ENCODE measurements around the gene BLMH. TPM values are rescaled to one million over a fixed set of nuclear protein-coding genes. Genes with fewer than 3 reads are reported as not detected.

BLMH gene
- total and polyA plus RNA-seq, 2 donors (not counting 1 experiment from before 2014, with no cell fraction given): 23.0 to 26.1 TPM

- H3K36me3 ChIP-seq (ENCODE audit: control insufficient read depth, insufficient read depth, low read length): no peaks in the 10 kb centered on the region
- H3K4me1 ChIP-seq (ENCODE audit: control insufficient read depth, extremely low read depth, insufficient read depth, low read length): peaks cover 3% of the 10 kb centered on the region
- H3K27ac ChIP-seq (ENCODE audit: insufficient read depth, low read length): no peak overlapping the region
- H3K4me2 ChIP-seq (ENCODE audit: extremely low read depth, insufficient read depth, low read length): peak overlapping the region; percentile 90
- no peaks in the 10 kb centered on the region for H3K79me2 ChIP-seq (ENCODE audit: control insufficient read depth, insufficient read depth, low read length)
- TF ChIP-seq CTCF (conservative IDR thresholded peaks at IDR 0.05 in 1 of 2, IDR thresholded peaks at IDR 0.05 in 1 of 2; ENCODE audit: low read depth in 1 of 2, low read length in 2 of 2): no peak
- no peak for TF ChIP-seq EZH2 (IDR thresholded peaks at IDR 0.05; ENCODE audit: low read length, missing control alignments)
- peak in 1 of 2 donors; percentile 6 for DNase-seq (ENCODE audit: low read depth in 2 of 2)
- H3K27me3 ChIP-seq (ENCODE audit: control insufficient read depth, insufficient read depth, low read length): peaks cover 52% of the 10 kb centered on the region
- no peaks in the 10 kb centered on the region for H4K20me1 ChIP-seq (ENCODE audit: control insufficient read depth, extremely low read depth, insufficient read depth, low read length)
- H2AFZ ChIP-seq (ENCODE audit: low read length): no peak overlapping the region
- H3K9ac ChIP-seq (ENCODE audit: insufficient read depth, low read length): no peak overlapping the region
- H3K9me3 ChIP-seq (ENCODE audit: control insufficient read depth, insufficient read depth, low read depth, low read length): no peaks in the 10 kb centered on the region
- peak overlapping the region in 3 of 4 experiments; percentile 42 to 56 (median 51) for H3K4me3 ChIP-seq (replicated peaks in 1 of 4; ENCODE audit: control extremely low read depth in 1 of 4, insufficient read depth in 1 of 4, low read depth in 3 of 4, low read length in 4 of 4)
Measured at GRCh38 chr17:30234964-30235363, 56.8 kb downstream of the BLMH start.

DNA sequence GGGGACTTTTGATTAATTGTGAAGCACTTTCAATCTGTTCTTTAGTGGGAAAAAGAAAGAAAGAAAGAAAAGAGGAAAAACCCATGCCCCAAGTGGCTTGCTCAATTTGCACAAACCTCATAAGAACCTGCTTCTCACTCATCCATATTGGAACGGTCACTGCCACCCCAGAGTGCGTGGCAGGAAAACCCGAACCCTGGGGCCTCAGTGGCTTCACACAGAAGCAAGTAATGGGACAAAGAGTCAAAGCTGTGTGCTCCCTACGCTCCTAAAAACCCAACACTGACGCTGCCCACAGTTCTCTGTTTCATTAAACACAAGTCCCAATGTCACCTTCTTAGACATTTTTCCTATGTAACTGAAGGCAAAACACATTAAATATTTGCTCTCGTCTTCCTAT lies 57.4 kb downstream of the BLMH start:
- DNase-seq (ENCODE audit: low read depth in 2 of 2): no peak
- no peak overlapping the region for H3K4me3 ChIP-seq (replicated peaks in 1 of 4; ENCODE audit: control extremely low read depth in 1 of 4, insufficient read depth in 1 of 4, low read depth in 3 of 4, low read length in 4 of 4)
- no peaks in the 10 kb centered on the region for H3K36me3 ChIP-seq (ENCODE audit: control insufficient read depth, insufficient read depth, low read length)
- H3K79me2 ChIP-seq (ENCODE audit: control insufficient read depth, insufficient read depth, low read length): no peaks in the 10 kb centered on the region
- peaks cover 3% of the 10 kb centered on the region for H3K4me1 ChIP-seq (ENCODE audit: control insufficient read depth, extremely low read depth, insufficient read depth, low read length)
- no peak for TF ChIP-seq CTCF (conservative IDR thresholded peaks at IDR 0.05 in 1 of 2, IDR thresholded peaks at IDR 0.05 in 1 of 2; ENCODE audit: low read depth in 1 of 2, low read length in 2 of 2)
- TF ChIP-seq EZH2 (IDR thresholded peaks at IDR 0.05; ENCODE audit: low read length, missing control alignments): no peak
- no peak overlapping the region for H3K27ac ChIP-seq (ENCODE audit: insufficient read depth, low read length)
- H3K27me3 ChIP-seq (ENCODE audit: control insufficient read depth, insufficient read depth, low read length): peaks cover 52% of the 10 kb centered on the region
- H3K9me3 ChIP-seq (ENCODE audit: control insufficient read depth, insufficient read depth, low read depth, low read length): no peaks in the 10 kb centered on the region
- no peak overlapping the region for H2AFZ ChIP-seq (ENCODE audit: low read length)
- no peak overlapping the region for H3K4me2 ChIP-seq (ENCODE audit: extremely low read depth, insufficient read depth, low read length)
- no peak overlapping the region for H3K9ac ChIP-seq (ENCODE audit: insufficient read depth, low read length)
- H4K20me1 ChIP-seq (ENCODE audit: control insufficient read depth, extremely low read depth, insufficient read depth, low read length): no peaks in the 10 kb centered on the region

- Histone ChIP-seq H3K4me2 (ENCODE audit: extremely low read depth, insufficient read depth, low read length) (no peak overlapping the region), H2AFZ (ENCODE audit: low read length) (no peak overlapping the region), H3K27me3 (ENCODE audit: control insufficient read depth, insufficient read depth, low read length) (peaks cover 55% of the 10 kb centered on the region), H3K79me2 (ENCODE audit: control insufficient read depth, insufficient read depth, low read length) (no peaks in the 10 kb centered on the region), H3K27ac (ENCODE audit: insufficient read depth, low read length) (no peak overlapping the region), H3K36me3 (ENCODE audit: control insufficient read depth, insufficient read depth, low read length) (no peaks in the 10 kb centered on the region), H3K9me3 (ENCODE audit: control insufficient read depth, insufficient read depth, low read depth, low read length) (no peaks in the 10 kb centered on the region), H3K4me1 (ENCODE audit: control insufficient read depth, extremely low read depth, insufficient read depth, low read length) (peaks cover 3% of the 10 kb centered on the region), H3K9ac (ENCODE audit: insufficient read depth, low read length) (no peak overlapping the region), H4K20me1 (ENCODE audit: control insufficient read depth, extremely low read depth, insufficient read depth, low read length) (no peaks in the 10 kb centered on the region), H3K4me3 (replicated peaks in 1 of 4; ENCODE audit: control extremely low read depth in 1 of 4, insufficient read depth in 1 of 4, low read depth in 3 of 4, low read length in 4 of 4) (no peak overlapping the region)
- TF ChIP-seq EZH2 (IDR thresholded peaks at IDR 0.05; ENCODE audit: low read length, missing control alignments): no peak
- TF ChIP-seq CTCF (conservative IDR thresholded peaks at IDR 0.05 in 1 of 2, IDR thresholded peaks at IDR 0.05 in 1 of 2; ENCODE audit: low read depth in 1 of 2, low read length in 2 of 2): no peak
- DNase-seq (ENCODE audit: low read depth in 2 of 2): no peak
Measured at GRCh38 chr17:30232824-30233427, 58.8 kb downstream of the BLMH start.

Measured in fibroblast of lung (primary cell).